ENCODE data around the gene LIPC.

Gene LIPC

GRCh38 chr15:58387130-58387529 is 44.7 kb upstream of the LIPC start:
- no peak for TF ChIP-seq REST (IDR thresholded peaks at IDR 0.05; ENCODE audit: low read depth)
- TF ChIP-seq USF1 (IDR thresholded peaks at IDR 0.05) = no peak
- TF ChIP-seq TCF12 (IDR thresholded peaks at IDR 0.05; ENCODE audit: low read depth) = no peak
- TF ChIP-seq MAX (IDR thresholded peaks at IDR 0.05) = no peak
- no peak for TF ChIP-seq TAF1 (IDR thresholded peaks at IDR 0.05; ENCODE audit: low read depth)
- no peak for TF ChIP-seq TEAD4 (IDR thresholded peaks at IDR 0.05)
- TF ChIP-seq ZBTB7A (IDR thresholded peaks at IDR 0.05; ENCODE audit: low read depth) = no peak
- no peak for TF ChIP-seq CEBPB (IDR thresholded peaks at IDR 0.05)
- no peak for TF ChIP-seq CREB1 (IDR thresholded peaks at IDR 0.05; ENCODE audit: low read depth)
- TF ChIP-seq EP300 (IDR thresholded peaks at IDR 0.05; ENCODE audit: borderline replicate concordance) = no peak

GRCh38 chr15:58388211-58388610 is 43.6 kb upstream of the LIPC start:
- no peak for TF ChIP-seq CEBPB (IDR thresholded peaks at IDR 0.05)

GRCh38 chr15:58390118-58390517 is 41.7 kb upstream of the LIPC start:
- TF ChIP-seq ZBTB7A (IDR thresholded peaks at IDR 0.05; ENCODE audit: low read depth) = no peak
- TF ChIP-seq REST (IDR thresholded peaks at IDR 0.05; ENCODE audit: low read depth) = no peak
- no peak for TF ChIP-seq EP300 (IDR thresholded peaks at IDR 0.05; ENCODE audit: borderline replicate concordance)
- no peak for TF ChIP-seq EGR1 (IDR thresholded peaks at IDR 0.05)
- no peak for TF ChIP-seq FOXM1 (IDR thresholded peaks at IDR 0.05; ENCODE audit: borderline replicate concordance, low read depth)
- no peak for TF ChIP-seq NFIC (IDR thresholded peaks at IDR 0.05)
- no peak for TF ChIP-seq TAF1 (IDR thresholded peaks at IDR 0.05; ENCODE audit: low read depth)
- TF ChIP-seq YY1 (IDR thresholded peaks at IDR 0.05; ENCODE audit: low read depth) = no peak
- no peak for TF ChIP-seq CEBPB (IDR thresholded peaks at IDR 0.05)
- no peak for TF ChIP-seq USF1 (IDR thresholded peaks at IDR 0.05)
- no peak for TF ChIP-seq TCF12 (IDR thresholded peaks at IDR 0.05; ENCODE audit: low read depth)
- TF ChIP-seq RAD21 (IDR thresholded peaks at IDR 0.05; ENCODE audit: low read depth) = no peak
- TF ChIP-seq TEAD4 (IDR thresholded peaks at IDR 0.05) = no peak
- TF ChIP-seq CREB1 (IDR thresholded peaks at IDR 0.05; ENCODE audit: low read depth) = no peak
- no peak for TF ChIP-seq MAX (IDR thresholded peaks at IDR 0.05)

- TF ChIP-seq FOXM1 (IDR thresholded peaks at IDR 0.05; ENCODE audit: borderline replicate concordance, low read depth) (no peak), TCF12 (IDR thresholded peaks at IDR 0.05; ENCODE audit: low read depth) (no peak), TEAD4 (IDR thresholded peaks at IDR 0.05) (no peak), EGR1 (IDR thresholded peaks at IDR 0.05) (no peak), CEBPB (IDR thresholded peaks at IDR 0.05) (no peak), NFIC (IDR thresholded peaks at IDR 0.05) (no peak), MAX (IDR thresholded peaks at IDR 0.05) (no peak), TAF1 (IDR thresholded peaks at IDR 0.05; ENCODE audit: low read depth) (no peak), CREB1 (IDR thresholded peaks at IDR 0.05; ENCODE audit: low read depth) (no peak), REST (IDR thresholded peaks at IDR 0.05; ENCODE audit: low read depth) (no peak), YY1 (IDR thresholded peaks at IDR 0.05; ENCODE audit: low read depth) (no peak), EP300 (IDR thresholded peaks at IDR 0.05; ENCODE audit: borderline replicate concordance) (no peak), ZBTB7A (IDR thresholded peaks at IDR 0.05; ENCODE audit: low read depth) (no peak), RAD21 (IDR thresholded peaks at IDR 0.05; ENCODE audit: low read depth) (no peak)
These were observed 41.1 kb upstream of the LIPC start for GRCh38 chr15:58390655-58391054.

- TF ChIP-seq TEAD4 (IDR thresholded peaks at IDR 0.05) = no peak
- TF ChIP-seq EP300 (IDR thresholded peaks at IDR 0.05; ENCODE audit: borderline replicate concordance) = no peak
- TF ChIP-seq TCF12 (IDR thresholded peaks at IDR 0.05; ENCODE audit: low read depth) = no peak
- no peak for TF ChIP-seq TAF1 (IDR thresholded peaks at IDR 0.05; ENCODE audit: low read depth)
- TF ChIP-seq USF1 (IDR thresholded peaks at IDR 0.05) = no peak
These were observed 40.7 kb upstream of the LIPC start for GRCh38 chr15:58391088-58391487.
